NB4 (cell line): ENCODE measurements around the gene RAMAC.

Experiments
- POLR2A ChIP-seq: IDR thresholded peaks from 2 replicates; pipeline ENCODE4 v1.6.1; 2011; ENCODE audit warnings: mild to moderate bottlenecking; ENCODE audit not compliant: insufficient read length; ENCODE audit errors: extremely low read depth
- TF ChIP-seq, protein P1 (sequence below): IDR thresholded peaks from one replicate; pipeline ENCODE4 v1.5.1; 2012; ENCODE audit warnings: low read depth, low read length

- TF ChIP-seq, protein P1, sequence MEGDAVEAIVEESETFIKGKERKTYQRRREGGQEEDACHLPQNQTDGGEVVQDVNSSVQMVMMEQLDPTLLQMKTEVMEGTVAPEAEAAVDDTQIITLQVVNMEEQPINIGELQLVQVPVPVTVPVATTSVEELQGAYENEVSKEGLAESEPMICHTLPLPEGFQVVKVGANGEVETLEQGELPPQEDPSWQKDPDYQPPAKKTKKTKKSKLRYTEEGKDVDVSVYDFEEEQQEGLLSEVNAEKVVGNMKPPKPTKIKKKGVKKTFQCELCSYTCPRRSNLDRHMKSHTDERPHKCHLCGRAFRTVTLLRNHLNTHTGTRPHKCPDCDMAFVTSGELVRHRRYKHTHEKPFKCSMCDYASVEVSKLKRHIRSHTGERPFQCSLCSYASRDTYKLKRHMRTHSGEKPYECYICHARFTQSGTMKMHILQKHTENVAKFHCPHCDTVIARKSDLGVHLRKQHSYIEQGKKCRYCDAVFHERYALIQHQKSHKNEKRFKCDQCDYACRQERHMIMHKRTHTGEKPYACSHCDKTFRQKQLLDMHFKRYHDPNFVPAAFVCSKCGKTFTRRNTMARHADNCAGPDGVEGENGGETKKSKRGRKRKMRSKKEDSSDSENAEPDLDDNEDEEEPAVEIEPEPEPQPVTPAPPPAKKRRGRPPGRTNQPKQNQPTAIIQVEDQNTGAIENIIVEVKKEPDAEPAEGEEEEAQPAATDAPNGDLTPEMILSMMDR = no peak
- no peak for TF ChIP-seq POLR2A
These were observed 401 bp downstream of the RAMAC start for GRCh38 chr15:82986442-82986780.
